Left cardiac atrium (tissue), 4 donors: ENCODE measurements around the gene AKT2. TPM values are rescaled to one million over a fixed set of nuclear protein-coding genes. Genes with fewer than 3 reads are reported as not detected.

ENCODE experiments used
- ATAC-seq, 2 donors: fragments of 200-7000 bp; cut with Tn5 transposase; one replicate each; pipeline ENCODE4 v1.9.1; 2020; ENCODE audit warnings: mild to moderate bottlenecking in 2 of 2, moderate library complexity in 2 of 2
- DNase-seq: peaks from one replicate; pipeline ENCODE4 v3.0.0-alpha.2; 2020
- intact Hi-C, 2 donors: fragments of 100-400 bp; cut with DNase I; formaldehyde crosslinking; loops; one replicate each; pipeline versions ENCODE4 v1.14.1 to v1.15.1; 2022 to 2023
- total RNA-seq, 2 donors: library from RNA; stranded (reverse); fragmentation: NEBNext Ultra II Directional; extraction: Animal tissue kit (Norgen Biotek cat#: 25700); gene quantifications; one replicate each; pipeline ENCODE4 v1.2.1, GENCODE V29; 2021
- donor health status: DM: no; HTN: yes; CAD: no.
- donor health status: DM: no; HTN: yes; CAD: no; lungs with severe emphysema.
- donor health status: DM: yes; HTN: yes; CAD: no.
- donor health status: Dilated cardiomyopathy.

AKT2 gene
- total RNA-seq, 2 donors from 2014 or later: 110 to 119 TPM

GRCh38 chr19:40264314-40265054, 20.7 kb downstream of the AKT2 start:
- ATAC-seq (no peak), DNase-seq (no peak)
- intact Hi-C loops: no loop called here

- no peak for ATAC-seq
- intact Hi-C loops: no loop called here
- peak; percentile 10 for DNase-seq
These were observed 21.5 kb downstream of the AKT2 start for GRCh38 chr19:40263440-40264313.

GRCh38 chr19:40262422-40262821, 22.7 kb downstream of the AKT2 start:
- ATAC-seq: no peak

GRCh38 chr19:40261631-40262030, 23.5 kb downstream of the AKT2 start:
- intact Hi-C loops: no loop called here
- DNase-seq: no peak
- no peak for ATAC-seq

More at GRCh38 chr19:40262422-40262821, 22.7 kb downstream of the AKT2 start:
- intact Hi-C loops: no loop called here
- DNase-seq: no peak

- peak; percentile 47 to 88 for ATAC-seq
- intact Hi-C loops: no loop called here
- no peak for DNase-seq
These were observed 28.0 kb downstream of the AKT2 start for GRCh38 chr19:40257096-40257517.

- ATAC-seq (peak; percentile 15 to 38), DNase-seq (no peak)
- intact Hi-C loops: no loop called here
These were observed 28.6 kb downstream of the AKT2 start for GRCh38 chr19:40256512-40256911.

- no peak for ATAC-seq
- DNase-seq: no peak
- intact Hi-C loops: no loop called here
These were observed 29.5 kb downstream of the AKT2 start for GRCh38 chr19:40255619-40256166.

- no peak for DNase-seq
- intact Hi-C loops: no loop called here
- ATAC-seq: no peak
These were observed 30.3 kb downstream of the AKT2 start for GRCh38 chr19:40254714-40255418.

GRCh38 chr19:40253611-40254092, 31.5 kb downstream of the AKT2 start:
- no peak for ATAC-seq
- no peak for DNase-seq
- intact Hi-C loops: no loop called here

GRCh38 chr19:40252395-40252794, 32.8 kb downstream of the AKT2 start:
- ATAC-seq (no peak), DNase-seq (no peak)
- intact Hi-C loops: no loop called here

- no peak for ATAC-seq
- intact Hi-C loops: no loop called here
- DNase-seq: no peak
These were observed 33.2 kb downstream of the AKT2 start for GRCh38 chr19:40251991-40252390.

- intact Hi-C loops: no loop called here
- no peak for ATAC-seq
- no peak for DNase-seq
These were observed 33.9 kb downstream of the AKT2 start for GRCh38 chr19:40251244-40251643.

GRCh38 chr19:40249781-40250180, 35.4 kb downstream of the AKT2 start:
- intact Hi-C loops: no loop called here
- no peak for DNase-seq
- ATAC-seq: no peak

GRCh38 chr19:40249201-40249600, 35.9 kb downstream of the AKT2 start:
- ATAC-seq: no peak
- no peak for DNase-seq
- intact Hi-C loops: no loop called here

GRCh38 chr19:40247735-40248262, 37.3 kb downstream of the AKT2 start:
- peak in 1 of 2 donors; percentile 53 for ATAC-seq
- DNase-seq: no peak
- intact Hi-C loops: no loop called here

- DNase-seq: no peak
- intact Hi-C loops: no loop called here
- ATAC-seq: no peak
These were observed 38.0 kb downstream of the AKT2 start for GRCh38 chr19:40247178-40247577.

- no peak for ATAC-seq
- DNase-seq: no peak
- intact Hi-C loops: no loop called here
These were observed 38.7 kb downstream of the AKT2 start for GRCh38 chr19:40246292-40247073.

GRCh38 chr19:40245506-40246128, 39.5 kb downstream of the AKT2 start:
- ATAC-seq: peak in 1 of 2 donors; percentile 48
- intact Hi-C loops: no loop called here
- DNase-seq: no peak
